ENCODE data around the gene MMRN2.

GRCh38 chr10:86970162-86970981 lies 13.0 kb upstream of the MMRN2 start:
- TF ChIP-seq, protein P1, sequence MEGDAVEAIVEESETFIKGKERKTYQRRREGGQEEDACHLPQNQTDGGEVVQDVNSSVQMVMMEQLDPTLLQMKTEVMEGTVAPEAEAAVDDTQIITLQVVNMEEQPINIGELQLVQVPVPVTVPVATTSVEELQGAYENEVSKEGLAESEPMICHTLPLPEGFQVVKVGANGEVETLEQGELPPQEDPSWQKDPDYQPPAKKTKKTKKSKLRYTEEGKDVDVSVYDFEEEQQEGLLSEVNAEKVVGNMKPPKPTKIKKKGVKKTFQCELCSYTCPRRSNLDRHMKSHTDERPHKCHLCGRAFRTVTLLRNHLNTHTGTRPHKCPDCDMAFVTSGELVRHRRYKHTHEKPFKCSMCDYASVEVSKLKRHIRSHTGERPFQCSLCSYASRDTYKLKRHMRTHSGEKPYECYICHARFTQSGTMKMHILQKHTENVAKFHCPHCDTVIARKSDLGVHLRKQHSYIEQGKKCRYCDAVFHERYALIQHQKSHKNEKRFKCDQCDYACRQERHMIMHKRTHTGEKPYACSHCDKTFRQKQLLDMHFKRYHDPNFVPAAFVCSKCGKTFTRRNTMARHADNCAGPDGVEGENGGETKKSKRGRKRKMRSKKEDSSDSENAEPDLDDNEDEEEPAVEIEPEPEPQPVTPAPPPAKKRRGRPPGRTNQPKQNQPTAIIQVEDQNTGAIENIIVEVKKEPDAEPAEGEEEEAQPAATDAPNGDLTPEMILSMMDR (IDR thresholded peaks at IDR 0.05), result no peak
- TF ChIP-seq POLR2A (IDR thresholded peaks at IDR 0.05), result peak in 1 of 2 donors; percentile 47
